Fibroblast of villous mesenchyme (primary cell): ENCODE measurements around the gene FBXO15. TPM values are rescaled to one million over a fixed set of nuclear protein-coding genes. Genes with fewer than 3 reads are reported as not detected.

Experiments
- DNase-seq: peaks from one replicate; pipeline ENCODE4 v3.0.0-alpha.2; 2010; ENCODE audit warnings: low read depth
- H3K4me3 ChIP-seq: 2 replicates; pipeline ENCODE4 v1.5.1; 2011; ENCODE audit warnings: low read depth, mild to moderate bottlenecking, low read length
- CTCF ChIP-seq: IDR thresholded peaks from 2 replicates; pipeline ENCODE4 v1.5.1; 2012; ENCODE audit warnings: low read depth, mild to moderate bottlenecking, low read length; ENCODE audit not compliant: insufficient read depth
- total RNA-seq: library from RNA; depleted of rRNA; stranded (reverse); fragments of >200 nt; gene quantifications from 2 replicates; pipeline ENCODE4 v1.2.3, GENCODE V29; 2012

FBXO15 gene
- total RNA-seq, 1 donor: 0.43 TPM

- no peak overlapping the region for H3K4me3 ChIP-seq
- TF ChIP-seq CTCF: no peak
- DNase-seq: no peak
Observed at GRCh38 chr18:74066018-74066417, 81.6 kb downstream of the FBXO15 start.

DNA sequence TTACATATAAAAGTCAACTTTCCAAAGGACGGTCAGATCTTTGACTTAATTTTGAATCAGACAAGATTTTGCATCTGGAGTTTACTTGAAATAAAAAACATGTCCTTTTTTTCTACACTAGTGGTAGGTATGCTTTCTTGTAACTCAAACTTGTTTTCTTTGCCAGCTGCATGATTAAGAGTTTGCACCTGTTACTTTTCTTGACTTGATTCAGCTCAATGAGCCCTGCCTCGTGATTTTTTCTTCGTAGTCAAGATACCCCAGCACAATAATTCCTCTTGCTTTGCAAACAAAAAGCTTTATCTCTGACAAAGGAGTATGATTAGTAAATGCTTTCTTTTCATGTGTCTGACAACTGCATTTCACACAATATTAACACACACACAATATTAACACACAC, 82.3 kb downstream of the FBXO15 start:
- no peak for TF ChIP-seq CTCF
- DNase-seq: no peak
- no peak overlapping the region for H3K4me3 ChIP-seq

DNA sequence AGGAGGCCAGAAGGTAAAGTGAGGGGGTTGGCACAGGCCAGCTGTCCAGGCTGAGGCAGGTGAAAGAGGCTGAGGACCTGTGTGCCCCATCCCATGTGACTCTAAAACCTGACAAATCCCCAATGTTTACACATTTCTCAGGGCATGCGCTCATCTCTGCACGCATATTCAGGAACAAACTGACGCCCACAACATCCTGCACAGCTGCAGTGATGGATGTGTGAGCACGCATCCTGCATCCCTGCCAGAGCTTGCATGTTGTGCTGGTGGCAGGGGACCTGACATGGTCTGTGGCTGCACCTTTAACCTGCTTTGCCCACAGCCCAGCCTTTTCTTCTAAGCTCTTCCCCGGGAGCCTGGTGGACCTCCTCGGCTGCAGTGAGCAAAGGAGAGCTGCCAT, 83.1 kb downstream of the FBXO15 start:
- TF ChIP-seq CTCF: no peak
- no peak overlapping the region for H3K4me3 ChIP-seq
- DNase-seq: no peak

DNA sequence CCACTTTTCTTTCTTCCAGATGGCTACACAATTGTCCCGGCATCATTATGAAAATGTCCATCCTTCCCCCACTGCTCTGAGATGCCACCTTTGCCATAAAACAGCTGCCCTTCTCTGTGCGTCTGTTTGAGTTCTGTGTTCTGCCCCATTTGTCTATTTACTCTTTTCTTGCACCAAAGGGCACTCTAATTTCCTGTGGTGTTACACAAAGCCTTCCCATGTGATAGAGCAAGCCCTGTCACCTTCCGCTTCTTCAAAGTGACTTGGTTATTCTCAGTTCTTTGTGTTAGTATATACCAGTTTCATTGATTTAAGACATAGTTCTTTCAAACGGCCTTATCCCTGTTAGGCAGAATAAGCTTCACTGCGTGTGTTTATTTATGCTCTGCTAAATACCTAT, 84.1 kb downstream of the FBXO15 start:
- DNase-seq: no peak
- no peak overlapping the region for H3K4me3 ChIP-seq

GRCh38 chr18:74063023-74063422, 84.6 kb downstream of the FBXO15 start:
- TF ChIP-seq CTCF: no peak

More for the DNA sequence above, 84.1 kb downstream of the FBXO15 start:
- TF ChIP-seq CTCF: no peak

DNA sequence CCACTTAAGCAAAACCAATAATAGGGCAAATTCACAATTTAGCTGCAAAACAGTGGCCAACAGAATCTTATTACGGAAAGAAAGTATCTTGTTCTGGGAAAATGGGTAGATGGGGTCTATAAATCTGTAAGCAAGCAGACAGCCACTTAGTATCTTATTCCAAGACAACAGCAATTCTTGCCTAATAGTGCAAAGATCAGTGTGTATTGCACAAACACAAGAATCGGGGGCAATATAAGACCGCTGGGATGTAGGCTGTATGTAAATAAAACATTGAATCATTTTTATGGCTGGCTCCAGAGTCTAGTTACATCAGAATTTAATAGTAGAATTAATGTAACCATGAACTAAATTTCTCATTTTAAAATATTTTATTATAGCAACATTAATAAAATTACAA, 85.6 kb downstream of the FBXO15 start:
- DNase-seq: no peak
- no peak overlapping the region for H3K4me3 ChIP-seq
- no peak for TF ChIP-seq CTCF

More at GRCh38 chr18:74063023-74063422, 84.6 kb downstream of the FBXO15 start:
- no peak overlapping the region for H3K4me3 ChIP-seq
- DNase-seq: no peak

DNA sequence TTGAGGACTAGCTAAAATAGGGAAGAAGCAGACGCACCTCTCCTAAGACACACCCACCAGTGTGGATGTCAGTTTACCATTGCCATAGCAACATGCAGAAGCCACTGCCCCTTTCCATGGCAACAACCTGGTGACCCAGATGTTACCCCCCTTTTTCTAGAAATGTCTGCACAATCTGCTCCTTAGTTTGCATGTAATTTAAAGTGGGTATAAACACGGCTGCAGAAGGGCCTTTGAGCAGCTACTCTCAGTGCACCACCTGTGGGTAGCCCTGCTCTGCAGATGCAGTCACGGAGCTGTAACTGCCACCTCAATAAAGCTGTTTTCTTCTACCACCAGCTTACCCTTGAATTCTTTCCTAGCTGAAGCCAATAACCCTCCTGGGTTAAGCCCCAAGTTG, 87.1 kb downstream of the FBXO15 start:
- H3K4me3 ChIP-seq: no peak overlapping the region
- no peak for TF ChIP-seq CTCF
- no peak for DNase-seq
